CD4-positive, alpha-beta memory T cell (primary cell): ENCODE measurements around the gene ACCS. TPM values are rescaled to one million over a fixed set of nuclear protein-coding genes. Genes with fewer than 3 reads are reported as not detected.

ENCODE experiments used
- CTCF ChIA-PET: fragments of 350-600 bp; sonication (Branson Sonifier 250); formaldehyde crosslinking; loops from one replicate; lab custom pipeline; 2021; ENCODE audit warnings: inconsistent platforms; ENCODE audit not compliant: partially characterized antibody; lab: Charles Lee
- POLR2A ChIA-PET: fragments of 350-600 bp; sonication (Branson Sonifier 250); formaldehyde crosslinking; loops from one replicate; lab custom pipeline; 2021; ENCODE audit not compliant: partially characterized antibody; lab: Charles Lee
- DNase-seq, 5 donors: peaks; one replicate each; pipeline versions ENCODE4 v3.0.0 to v3.0.0-alpha.2; 2020 to 2022; ENCODE audit warnings: mixed read lengths in 1 of 5
- H3K27ac ChIP-seq: one replicate; pipeline ENCODE4 v1.7.0; 2013; ENCODE audit warnings: low read depth, low read length
- H3K27me3 ChIP-seq: 2 replicates; pipeline ENCODE4 v1.7.0; 2013; ENCODE audit warnings: mild to moderate bottlenecking, low read length, moderate library complexity; ENCODE audit not compliant: insufficient read depth
- H3K36me3 ChIP-seq: 2 replicates; pipeline ENCODE4 v1.7.0; 2013; ENCODE audit warnings: mild to moderate bottlenecking, low read length, moderate library complexity; ENCODE audit not compliant: insufficient read depth
- H3K4me1 ChIP-seq: 2 replicates; pipeline ENCODE4 v1.7.0; 2013; ENCODE audit warnings: mild to moderate bottlenecking, low read length, moderate library complexity; ENCODE audit not compliant: insufficient read depth
- H3K4me3 ChIP-seq, 2 donors: one replicate each; pipeline ENCODE4 v1.7.0; 2013; ENCODE audit warnings: low read length in 2 of 2, mild to moderate bottlenecking in 1 of 2
- H3K9me3 ChIP-seq, 2 donors: one replicate each; pipeline ENCODE4 v1.7.0; 2013; ENCODE audit warnings: low read length in 2 of 2, control low read depth in 1 of 2; ENCODE audit not compliant: control insufficient read depth in 1 of 2
- H3K27ac Mint-ChIP-seq, 7 donors: one replicate each; pipeline ENCODE4 v1.8.0; 2020 to 2021; ENCODE audit warnings: mixed read lengths in 7 of 7, mild to moderate bottlenecking in 6 of 7, inconsistent platforms in 3 of 7, moderate library complexity in 3 of 7
- H3K27me3 Mint-ChIP-seq, 2 donors: one replicate each; pipeline ENCODE4 v1.8.0; 2020 to 2021; ENCODE audit warnings: mixed read lengths in 2 of 2
- H3K36me3 Mint-ChIP-seq, 2 donors: one replicate each; pipeline ENCODE4 v1.8.0; 2020 to 2021; ENCODE audit warnings: mixed read lengths in 2 of 2, inconsistent platforms in 1 of 2, mild to moderate bottlenecking in 1 of 2
- H3K4me1 Mint-ChIP-seq, 4 donors: one replicate each; pipeline ENCODE4 v1.8.0; 2020 to 2021; ENCODE audit warnings: mixed read lengths in 4 of 4, mild to moderate bottlenecking in 1 of 4
- H3K4me3 Mint-ChIP-seq, 8 donors: one replicate each; pipeline ENCODE4 v1.8.0; 2020 to 2021; ENCODE audit warnings: mixed read lengths in 8 of 8, mild to moderate bottlenecking in 7 of 8, moderate library complexity in 6 of 8, inconsistent platforms in 3 of 8
- H3K9me3 Mint-ChIP-seq, 8 donors: one replicate each; pipeline ENCODE4 v1.8.0; 2020 to 2021; ENCODE audit warnings: mixed read lengths in 8 of 8, mild to moderate bottlenecking in 5 of 8, inconsistent platforms in 3 of 8, moderate library complexity in 1 of 8
- intact Hi-C: fragments of 100-400 bp; cut with micrococcal nuclease; formaldehyde crosslinking; loops from one replicate; pipeline ENCODE4 v1.15.1; 2023
- polyA plus RNA-seq, 2 donors: library from polyadenylated mRNA; unstranded; fragments of 300-500 nt; fragmentation: Illumina TruSeq; gene quantifications; one replicate each; pipeline ENCODE4 v1.2.3, GENCODE V29; 2021
- total RNA-seq, 2 experiments: library from RNA; stranded (reverse); gene quantifications; one replicate each; pipeline ENCODE4 v1.2.3, GENCODE V29; 2021

Gene ACCS
- total and polyA plus RNA-seq, 4 experiments from 2014 or later = 1.6 to 78.9 (median 40.1) TPM

GRCh38 chr11:44088377-44088776 is 22.3 kb downstream of the ACCS start:
- Histone ChIP-seq H3K4me1 (no peaks in the 10 kb centered on the region), H3K36me3 (no peaks in the 10 kb centered on the region), H3K27me3 (no peaks in the 10 kb centered on the region), H3K27ac (no peak overlapping the region), H3K4me3 (no peak overlapping the region), H3K9me3 (no peaks in the 10 kb centered on the region)
- no peak overlapping the region for H3K27ac Mint-ChIP-seq
- CTCF ChIA-PET = interaction anchor here (7.6 kb wide), 1 partner anchor 18 kb away, joined by 135 read pairs; no protein-coding TSS in a partner anchor
- POLR2A ChIA-PET = no interaction called here
- no peaks in the 10 kb centered on the region for H3K4me1 Mint-ChIP-seq
- DNase-seq = no peak
- H3K36me3 Mint-ChIP-seq = peaks cover 22 to 24% of the 10 kb centered on the region in 2 donors
- no peaks in the 10 kb centered on the region for H3K27me3 Mint-ChIP-seq
- intact Hi-C loops = no loop called here
- peaks cover 0 to 10% (median 2%) of the 10 kb centered on the region in 8 donors for H3K9me3 Mint-ChIP-seq
- H3K4me3 Mint-ChIP-seq = no peak overlapping the region

- no peak for DNase-seq
- Mint-ChIP-seq H3K27ac (no peak overlapping the region), H3K27me3 (no peaks in the 10 kb centered on the region), H3K9me3 (peaks cover 0 to 9% (median 2%) of the 10 kb centered on the region in 8 donors), H3K4me3 (no peak overlapping the region), H3K36me3 (peaks cover 17 to 22% of the 10 kb centered on the region in 2 donors), H3K4me1 (no peaks in the 10 kb centered on the region)
- ChIA-PET POLR2A (no interaction called here), CTCF (interaction anchor here (7.6 kb wide), 1 partner anchor 17 kb away, joined by 135 read pairs; no protein-coding TSS in a partner anchor)
- intact Hi-C loops = no loop called here
- Histone ChIP-seq H3K9me3 (no peaks in the 10 kb centered on the region), H3K27ac (no peak overlapping the region), H3K36me3 (no peaks in the 10 kb centered on the region), H3K27me3 (no peaks in the 10 kb centered on the region), H3K4me1 (no peaks in the 10 kb centered on the region), H3K4me3 (no peak overlapping the region)
These were observed 22.8 kb downstream of the ACCS start for GRCh38 chr11:44088871-44089270.

GRCh38 chr11:44090539-44090938 is 24.5 kb downstream of the ACCS start:
- H3K4me1 Mint-ChIP-seq = peaks cover 10 to 16% (median 13%) of the 10 kb centered on the region in 4 donors
- H3K27ac Mint-ChIP-seq = no peak overlapping the region
- ChIA-PET POLR2A (no interaction called here), CTCF (interaction anchor here (7.6 kb wide), 1 partner anchor 15 kb away, joined by 135 read pairs; no protein-coding TSS in a partner anchor)
- no peaks in the 10 kb centered on the region for H3K36me3 ChIP-seq
- no peak overlapping the region for H3K4me3 Mint-ChIP-seq
- peaks cover 6 to 14% of the 10 kb centered on the region in 2 donors for H3K36me3 Mint-ChIP-seq
- no peaks in the 10 kb centered on the region for H3K27me3 Mint-ChIP-seq
- H3K9me3 Mint-ChIP-seq = peaks cover 0 to 3% (median under 1%) of the 10 kb centered on the region in 8 donors
- no peaks in the 10 kb centered on the region for H3K9me3 ChIP-seq
- H3K4me3 ChIP-seq = no peak overlapping the region
- peaks cover 14% of the 10 kb centered on the region for H3K4me1 ChIP-seq
- no peak overlapping the region for H3K27ac ChIP-seq
- DNase-seq = no peak
- H3K27me3 ChIP-seq = no peaks in the 10 kb centered on the region
- intact Hi-C loops = no loop called here

- peaks cover 3% of the 10 kb centered on the region in 2 donors for H3K36me3 Mint-ChIP-seq
- peak overlapping the region; percentile 61 to 89 (median 82) for H3K4me3 Mint-ChIP-seq
- Histone ChIP-seq H3K27ac (no peak overlapping the region), H3K27me3 (no peaks in the 10 kb centered on the region), H3K4me3 (no peak overlapping the region), H3K36me3 (no peaks in the 10 kb centered on the region), H3K4me1 (peaks cover 29% of the 10 kb centered on the region), H3K9me3 (no peaks in the 10 kb centered on the region)
- CTCF ChIA-PET = interaction anchor here (0.6 to 7.6 kb wide), 19 partner anchors 9 to 1350 kb away, joined by 3 to 135 read pairs (median 4); partner anchors contain the start of gene ACCS
- no peaks in the 10 kb centered on the region for H3K27me3 Mint-ChIP-seq
- H3K27ac Mint-ChIP-seq = peak overlapping the region in 6 of 7 donors; percentile 41 to 84 (median 60)
- no peaks in the 10 kb centered on the region for H3K9me3 Mint-ChIP-seq
- intact Hi-C loops = loop anchor here (1.0 kb wide), 2 partner anchors 28 to 444 kb away; partner anchors contain the start of gene ACCS
- peak; percentile 72 to 78 (median 73) for DNase-seq
- peaks cover 22 to 37% (median 28%) of the 10 kb centered on the region in 4 donors for H3K4me1 Mint-ChIP-seq
- POLR2A ChIA-PET = no interaction called here
These were observed 28.3 kb downstream of the ACCS start for GRCh38 chr11:44094260-44094868.

GRCh38 chr11:44095506-44096359 is 29.7 kb downstream of the ACCS start, which contains the start of gene EXT2:
TSS of gene EXT2 (plus strand) at chr11:44095678. CDS start at chr11:44107713, 12,035 bp downstream.
- H3K27ac ChIP-seq = peak within 1 kb of the TSS; percentile 58

GRCh38 chr11:44096360-44097185 is 30.5 kb downstream of the ACCS start:
- H3K36me3 ChIP-seq = no peaks in the 10 kb centered on the region
- CTCF ChIA-PET = interaction anchor here (0.9 to 1.2 kb wide), 2 partner anchors 9 to 27 kb away, joined by 3 to 4 read pairs; no protein-coding TSS in a partner anchor
- H3K4me1 ChIP-seq = peaks cover 32% of the 10 kb centered on the region
- no peaks in the 10 kb centered on the region for H3K27me3 Mint-ChIP-seq
- H3K27ac ChIP-seq = peak overlapping the region; percentile 58
- H3K9me3 ChIP-seq = no peaks in the 10 kb centered on the region
- DNase-seq = peak in 1 of 5 donors; percentile 1
- peak overlapping the region; percentile 87 to 92 (median 90) for H3K4me3 Mint-ChIP-seq
- no peaks in the 10 kb centered on the region for H3K27me3 ChIP-seq
- POLR2A ChIA-PET = no interaction called here
- H3K36me3 Mint-ChIP-seq = peaks cover 5 to 7% of the 10 kb centered on the region in 2 donors
- peak overlapping the region; percentile 61 to 70 for H3K4me3 ChIP-seq
- peaks cover 28 to 56% (median 40%) of the 10 kb centered on the region in 4 donors for H3K4me1 Mint-ChIP-seq
- no peaks in the 10 kb centered on the region for H3K9me3 Mint-ChIP-seq
- peak overlapping the region in 6 of 7 donors; percentile 61 to 89 (median 82) for H3K27ac Mint-ChIP-seq
- intact Hi-C loops = no loop called here

More at GRCh38 chr11:44095506-44096359, 29.7 kb downstream of the ACCS start, which contains the start of gene EXT2:
- ChIA-PET CTCF (interaction anchor here (0.7 to 7.6 kb wide), 11 partner anchors 10 to 443 kb away, joined by 3 to 135 read pairs (median 6); partner anchors contain the start of gene ACCS), POLR2A (interaction anchor here (0.7 to 1.2 kb wide), 2 partner anchors 9 to 30 kb away, joined by 3 to 9 read pairs; partner anchors contain the start of gene ACCS)
- H3K36me3 ChIP-seq = no peaks in the 10 kb centered on the region
- Mint-ChIP-seq H3K27ac (peak within 1 kb of the TSS; percentile 68 to 90 (median 85)), H3K9me3 (no peaks in the 10 kb centered on the region), H3K4me1 (peaks cover 25 to 50% (median 34%) of the 10 kb centered on the region in 4 donors), H3K4me3 (peak within 1 kb of the TSS; percentile 87 to 92 (median 90)), H3K27me3 (no peaks in the 10 kb centered on the region), H3K36me3 (peaks cover 5 to 9% of the 10 kb centered on the region in 2 donors)
- H3K27me3 ChIP-seq = no peaks in the 10 kb centered on the region
- H3K4me3 ChIP-seq = peak within 1 kb of the TSS; percentile 61 to 70
- H3K4me1 ChIP-seq = peaks cover 29% of the 10 kb centered on the region
- peak; percentile 79 to 85 (median 83) for DNase-seq
- H3K9me3 ChIP-seq = no peaks in the 10 kb centered on the region
- intact Hi-C loops = no loop called here
